ENCODE results near the gene SYNGR3. TPM values are rescaled to one million over a fixed set of nuclear protein-coding genes. Genes with fewer than 3 reads are reported as not detected.
A peak's percentile ranks its signal among the peaks of the same experiment; 100 is the strongest.
"Not testable (repeated sequence)": the region's sequence is repeated elsewhere in the genome, so short reads cannot be mapped to it uniquely, and the experiment has no call there.

Gene SYNGR3
- total RNA-seq, 1 experiment from 2014 or later = 21.8 TPM

DNA sequence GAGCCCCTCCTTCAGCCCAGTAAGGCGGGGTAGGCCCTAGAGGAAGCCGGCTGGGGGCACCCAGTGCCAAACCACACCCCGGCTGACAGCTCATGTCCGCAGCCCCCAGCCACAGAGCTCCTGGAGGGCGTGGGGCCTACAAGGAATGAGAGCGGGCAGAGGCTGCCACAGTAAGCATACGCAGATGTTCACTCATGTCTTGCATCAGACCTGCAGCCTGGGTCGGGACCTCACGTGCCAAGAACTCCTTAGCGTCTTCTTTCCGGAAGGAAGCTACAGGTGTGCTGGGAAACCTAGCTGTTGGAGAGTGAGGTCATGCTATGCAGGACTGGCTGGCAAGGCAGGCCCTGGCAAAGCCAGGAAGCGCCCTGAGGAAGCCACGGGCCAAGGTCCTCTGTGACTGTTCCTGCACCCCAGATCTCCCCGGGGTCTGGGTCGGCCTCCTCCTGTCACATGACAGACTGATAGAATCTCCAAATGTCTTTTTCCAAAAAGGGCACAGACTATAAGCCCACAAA, 18.3 kb downstream of the SYNGR3 start:
- peak; percentile 77 for DNase-seq (ENCODE audit: low spot score)

DNA sequence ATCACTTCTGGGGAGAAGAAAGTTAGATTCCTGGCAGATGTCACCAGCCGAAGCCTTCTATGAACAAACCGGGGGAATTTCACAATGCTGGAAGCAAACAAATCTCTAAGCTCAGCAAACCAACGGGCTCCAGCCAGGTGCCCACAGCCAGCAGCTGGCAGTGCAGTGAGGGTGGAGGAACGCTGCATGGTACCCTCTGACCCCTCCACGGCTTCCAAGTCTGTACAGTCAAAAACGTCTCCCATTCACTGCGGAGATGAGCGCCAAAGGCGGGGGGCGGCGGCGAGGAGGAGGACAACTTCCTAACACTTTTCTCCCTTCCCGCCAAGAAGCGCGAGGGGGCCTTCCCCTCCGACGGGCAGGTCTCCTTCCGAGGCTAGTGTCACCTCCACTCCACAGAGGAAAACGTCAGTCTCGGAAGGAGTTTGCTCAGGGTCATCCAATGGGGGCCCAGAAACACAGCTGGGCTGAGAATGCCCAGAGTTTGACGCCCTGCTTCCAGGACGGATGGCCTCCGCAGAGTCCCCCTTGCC, 18.9 kb downstream of the SYNGR3 start:
- DNase-seq (ENCODE audit: low spot score) = no peak

DNA sequence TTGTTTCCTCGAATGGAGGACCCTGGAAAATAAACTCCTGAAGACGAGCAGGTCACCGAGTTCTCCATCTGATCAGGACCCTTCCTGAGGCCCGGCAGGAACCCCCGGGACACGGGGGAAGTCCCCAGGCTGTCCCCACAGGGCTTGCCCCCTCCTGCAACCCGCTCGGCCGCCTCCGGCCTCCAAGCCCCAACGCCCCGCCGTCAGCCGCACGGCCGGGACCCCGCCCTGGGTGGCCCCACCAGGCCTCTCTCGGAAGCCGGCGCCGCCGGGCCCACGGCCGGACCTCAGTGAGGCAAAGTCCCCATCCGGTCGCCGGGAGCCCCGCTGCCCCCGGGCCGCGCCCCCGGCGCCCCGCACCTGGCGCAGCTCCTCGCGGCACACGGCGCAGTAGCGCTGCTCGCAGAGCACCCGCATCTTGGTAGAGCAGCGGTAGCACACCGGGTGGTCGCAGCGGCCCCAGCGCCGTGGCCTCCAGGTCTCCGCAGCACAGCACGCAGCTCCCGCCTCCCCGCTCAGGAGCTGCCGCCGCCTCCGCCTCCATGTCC, 19.5 kb downstream of the SYNGR3 start:
- DNase-seq (ENCODE audit: low spot score) = no peak

DNA sequence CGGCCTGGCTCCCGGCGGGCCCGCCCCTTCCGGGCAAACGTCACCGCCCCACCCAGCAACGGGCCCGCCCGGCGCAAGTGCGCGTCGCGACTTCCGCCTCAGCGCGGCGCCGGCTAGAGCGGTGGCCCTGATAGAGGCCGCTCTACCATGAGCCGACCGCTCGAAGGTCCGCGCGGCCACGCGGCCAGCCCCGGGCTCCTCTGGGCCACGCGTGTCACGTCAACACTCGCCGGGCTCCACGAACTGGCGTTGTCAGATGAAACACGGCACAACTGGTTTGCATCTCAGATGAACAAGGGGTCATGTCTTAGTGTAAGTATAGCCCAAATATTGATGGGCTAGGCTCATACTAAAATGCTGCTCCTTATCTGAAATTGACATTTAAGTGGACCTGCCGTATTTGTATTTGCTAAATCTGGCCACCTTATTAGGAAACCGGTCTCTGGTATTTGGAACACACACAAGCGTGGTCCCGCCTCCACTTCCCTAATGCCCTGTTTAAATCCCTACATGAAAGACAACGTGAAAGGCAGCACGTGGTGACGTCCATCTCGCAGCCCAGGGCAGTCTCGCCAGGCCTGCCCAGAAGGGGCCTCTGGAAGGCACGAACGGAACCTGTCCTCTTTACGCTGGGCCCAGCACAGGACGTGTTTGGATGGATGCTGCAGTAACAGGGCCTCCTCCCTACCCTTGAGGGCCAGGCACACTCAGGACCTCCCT, 20.2 kb downstream of the SYNGR3 start, which contains the start of gene ZNF598:
Gene ZNF598, minus strand, starts transcription at position 31 of the 720 bp plus-strand sequence.
- DNase-seq (ENCODE audit: low spot score) = peak; percentile 61

DNA sequence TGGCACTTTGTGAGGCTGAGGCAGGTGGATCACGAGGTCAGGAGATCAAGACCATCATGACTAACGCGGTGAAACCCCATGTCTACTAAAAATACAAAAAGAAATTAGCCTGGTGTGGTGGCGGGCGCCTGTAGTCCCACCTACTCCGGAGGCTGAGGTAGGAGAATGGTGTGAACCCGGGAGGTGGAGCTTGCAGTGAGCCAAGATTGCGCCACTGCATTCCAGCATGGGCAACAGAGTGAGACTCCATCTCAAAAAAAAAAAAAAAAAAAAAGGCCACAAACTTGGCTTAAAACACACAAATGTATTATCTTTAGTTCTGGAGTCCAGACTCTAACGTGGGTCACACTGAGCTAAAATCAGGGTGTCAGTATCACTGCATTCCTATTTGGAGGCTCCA, 22.0 kb downstream of the SYNGR3 start:
- not testable (repeated sequence) for DNase-seq (ENCODE audit: low spot score)

DNA sequence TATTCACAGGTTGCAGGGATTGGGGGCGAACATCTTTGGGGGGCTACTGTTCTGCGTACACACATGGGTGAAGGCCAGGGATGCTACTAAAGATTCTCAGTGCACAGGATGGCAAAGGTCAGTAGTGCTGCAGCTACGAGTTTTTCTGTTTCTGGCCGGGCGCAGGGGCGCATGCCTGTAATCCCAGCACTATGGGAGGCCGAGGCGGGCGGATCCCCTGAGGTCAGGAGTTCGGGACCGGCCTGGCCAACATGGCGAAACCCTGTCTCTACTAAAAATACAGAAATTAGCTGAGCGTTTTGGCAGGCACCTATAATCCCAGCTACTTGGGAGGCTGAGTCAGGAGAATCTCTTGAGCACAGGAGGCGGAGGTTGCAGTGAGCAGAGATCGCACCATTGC, 23.8 kb downstream of the SYNGR3 start:
- no peak for DNase-seq (ENCODE audit: low spot score)

DNA sequence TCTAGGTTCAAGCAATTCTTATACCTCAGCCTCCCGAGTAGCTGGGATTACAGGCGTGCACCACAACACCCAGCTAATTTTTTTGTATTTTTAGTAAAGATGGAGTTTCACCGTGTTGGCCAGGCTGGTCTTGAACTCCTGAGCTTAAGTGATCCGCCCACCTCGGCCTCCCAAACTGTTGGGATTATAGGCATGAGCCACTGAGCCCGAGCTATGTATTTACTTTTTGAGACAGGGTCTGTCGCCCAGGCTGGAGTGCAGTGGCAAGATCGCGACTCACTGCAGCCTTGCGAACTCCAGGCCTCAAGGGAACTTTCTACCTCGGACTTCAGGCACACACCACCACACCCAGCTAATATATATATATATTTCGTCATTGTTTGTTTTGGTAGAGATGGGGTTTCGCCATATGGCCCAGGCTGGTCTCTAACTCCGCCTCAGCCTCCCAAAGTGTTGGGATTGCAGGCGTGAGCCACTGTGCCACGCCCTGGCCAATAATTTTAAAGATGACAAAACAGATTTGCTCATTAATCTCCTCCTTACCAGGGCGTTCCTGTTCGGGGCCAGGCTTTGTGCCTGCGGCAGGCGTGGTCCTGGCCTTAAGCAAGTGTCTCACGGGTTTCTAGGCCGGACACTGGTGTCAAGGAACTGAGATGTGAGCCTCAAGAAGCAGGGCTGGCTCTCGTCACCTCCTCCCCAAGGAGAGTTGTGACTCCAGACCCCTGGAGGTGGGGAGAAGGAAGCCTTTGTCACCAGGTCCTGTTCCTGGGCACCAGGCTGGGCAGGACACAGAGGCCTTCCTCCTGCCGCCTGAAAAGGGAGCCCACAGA, 25.6 kb downstream of the SYNGR3 start:
- peak; percentile 92 for DNase-seq (ENCODE audit: low spot score)

DNA sequence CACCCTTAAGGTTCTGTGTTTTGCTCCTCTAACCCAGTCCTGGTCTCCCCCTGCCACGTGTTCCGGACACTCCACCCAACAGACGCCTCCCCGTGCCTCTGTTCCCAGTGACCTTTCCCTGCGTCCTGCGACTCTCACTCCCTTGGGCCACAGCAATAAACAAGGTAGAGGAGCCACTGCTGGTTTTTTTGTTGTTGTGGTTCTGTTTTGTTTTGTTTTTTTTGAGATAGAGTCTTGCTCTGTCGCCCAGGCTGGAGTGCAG, 26.1 kb downstream of the SYNGR3 start:
- DNase-seq (ENCODE audit: low spot score) = no peak

DNA sequence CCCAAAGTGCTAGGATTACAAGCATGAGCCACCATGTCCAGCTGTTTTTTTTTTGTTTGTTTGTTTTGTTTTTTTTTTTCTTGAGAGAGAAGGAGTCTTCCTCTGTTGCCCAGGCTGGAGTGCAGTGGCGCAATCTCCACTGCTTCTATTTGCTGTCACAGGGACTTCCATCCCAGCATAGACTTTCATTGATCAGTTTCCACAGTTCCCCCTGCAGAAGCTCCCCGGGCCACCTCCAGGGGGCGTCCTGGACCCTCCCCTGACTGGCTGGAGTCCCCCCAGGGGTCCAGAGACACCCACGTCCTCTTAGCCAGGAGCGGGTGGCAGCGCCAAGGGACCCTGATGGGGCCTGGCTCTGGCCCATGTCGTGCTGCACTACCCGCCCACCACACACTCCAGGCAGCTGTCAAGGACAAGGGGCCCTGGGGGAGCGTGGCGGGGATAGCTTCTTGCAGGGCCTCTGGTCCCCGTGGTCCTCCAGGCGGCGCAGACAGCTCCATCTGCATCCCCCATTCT, 26.7 kb downstream of the SYNGR3 start:
- DNase-seq (ENCODE audit: low spot score) = no peak

DNA sequence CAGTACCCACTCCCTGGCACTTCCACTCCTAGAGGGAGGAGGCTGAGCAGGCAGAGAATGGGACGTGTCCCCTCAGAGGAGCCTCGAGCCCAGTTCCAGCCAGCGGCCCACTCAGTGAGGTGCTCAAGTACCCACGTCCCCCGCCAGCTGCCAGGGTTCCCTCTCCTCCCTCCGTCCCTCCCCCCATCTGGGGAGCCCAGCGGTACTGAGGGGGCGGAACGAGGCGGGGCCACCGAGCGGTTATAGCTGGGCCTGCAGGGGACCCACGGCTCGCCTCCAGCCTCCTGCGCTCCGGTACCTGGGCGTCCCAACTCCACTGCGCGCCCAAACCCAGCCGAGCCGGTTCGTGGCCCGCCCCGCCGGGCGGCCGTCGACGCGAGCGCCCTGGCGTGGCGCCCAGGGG, 29.7 kb downstream of the SYNGR3 start, which contains the start of gene NPW:
Gene NPW, plus strand, starts transcription at position 268 of the 403 bp plus-strand sequence.
- DNase-seq (ENCODE audit: low spot score) = no peak

DNA sequence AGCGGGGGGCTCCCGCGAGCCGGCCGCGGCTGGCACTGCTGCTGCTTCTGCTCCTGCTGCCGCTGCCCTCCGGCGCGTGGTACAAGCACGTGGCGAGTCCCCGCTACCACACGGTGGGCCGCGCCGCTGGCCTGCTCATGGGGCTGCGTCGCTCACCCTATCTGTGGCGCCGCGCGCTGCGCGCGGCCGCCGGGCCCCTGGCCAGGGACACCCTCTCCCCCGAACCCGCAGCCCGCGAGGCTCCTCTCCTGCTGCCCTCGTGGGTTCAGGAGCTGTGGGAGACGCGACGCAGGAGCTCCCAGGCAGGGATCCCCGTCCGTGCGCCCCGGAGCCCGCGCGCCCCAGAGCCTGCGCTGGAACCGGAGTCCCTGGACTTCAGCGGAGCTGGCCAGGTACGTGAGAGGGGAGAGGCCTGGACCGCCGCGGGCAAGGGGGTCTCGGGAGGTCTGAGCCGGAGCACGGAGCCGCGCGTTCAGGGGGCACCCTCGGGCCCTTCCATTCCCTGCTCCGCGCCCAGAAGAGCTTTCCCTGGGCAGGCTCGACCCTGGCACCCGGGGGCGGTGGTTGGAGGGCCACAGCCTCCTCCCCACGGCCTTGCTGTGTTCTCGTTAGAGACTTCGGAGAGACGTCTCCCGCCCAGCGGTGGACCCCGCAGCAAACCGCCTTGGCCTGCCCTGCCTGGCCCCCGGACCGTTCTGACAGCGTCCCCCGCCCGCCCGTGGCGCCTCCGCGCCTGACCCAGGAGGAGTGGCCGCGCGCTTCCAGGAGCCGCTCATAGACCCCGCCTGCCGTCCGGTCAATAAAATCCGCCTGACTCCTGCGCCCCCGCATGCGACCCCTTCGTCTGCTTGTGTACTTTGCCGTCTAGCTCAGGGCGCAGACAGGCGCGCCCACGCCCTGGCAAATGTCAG, 30.4 kb downstream of the SYNGR3 start:
- no peak for DNase-seq (ENCODE audit: low spot score)

DNA sequence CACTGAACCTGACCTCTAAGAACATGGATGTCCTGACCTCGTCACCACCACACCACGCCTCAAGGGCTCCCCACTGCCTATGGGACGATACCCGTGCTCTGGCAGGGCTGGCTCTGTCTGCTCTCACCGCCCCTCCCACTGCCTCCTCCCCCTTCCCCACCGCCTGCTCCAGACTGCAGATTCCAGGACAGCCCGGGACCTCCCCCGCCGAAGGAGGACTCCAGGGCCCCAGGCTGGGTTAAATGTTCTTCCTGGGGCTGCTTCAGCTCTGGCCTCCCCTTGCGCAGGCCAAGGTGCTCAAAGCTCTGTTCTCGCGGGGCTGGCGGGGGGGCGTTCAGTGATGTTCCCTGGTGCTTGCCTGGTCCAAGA, 32.9 kb downstream of the SYNGR3 start:
- DNase-seq (ENCODE audit: low spot score) = no peak

DNA sequence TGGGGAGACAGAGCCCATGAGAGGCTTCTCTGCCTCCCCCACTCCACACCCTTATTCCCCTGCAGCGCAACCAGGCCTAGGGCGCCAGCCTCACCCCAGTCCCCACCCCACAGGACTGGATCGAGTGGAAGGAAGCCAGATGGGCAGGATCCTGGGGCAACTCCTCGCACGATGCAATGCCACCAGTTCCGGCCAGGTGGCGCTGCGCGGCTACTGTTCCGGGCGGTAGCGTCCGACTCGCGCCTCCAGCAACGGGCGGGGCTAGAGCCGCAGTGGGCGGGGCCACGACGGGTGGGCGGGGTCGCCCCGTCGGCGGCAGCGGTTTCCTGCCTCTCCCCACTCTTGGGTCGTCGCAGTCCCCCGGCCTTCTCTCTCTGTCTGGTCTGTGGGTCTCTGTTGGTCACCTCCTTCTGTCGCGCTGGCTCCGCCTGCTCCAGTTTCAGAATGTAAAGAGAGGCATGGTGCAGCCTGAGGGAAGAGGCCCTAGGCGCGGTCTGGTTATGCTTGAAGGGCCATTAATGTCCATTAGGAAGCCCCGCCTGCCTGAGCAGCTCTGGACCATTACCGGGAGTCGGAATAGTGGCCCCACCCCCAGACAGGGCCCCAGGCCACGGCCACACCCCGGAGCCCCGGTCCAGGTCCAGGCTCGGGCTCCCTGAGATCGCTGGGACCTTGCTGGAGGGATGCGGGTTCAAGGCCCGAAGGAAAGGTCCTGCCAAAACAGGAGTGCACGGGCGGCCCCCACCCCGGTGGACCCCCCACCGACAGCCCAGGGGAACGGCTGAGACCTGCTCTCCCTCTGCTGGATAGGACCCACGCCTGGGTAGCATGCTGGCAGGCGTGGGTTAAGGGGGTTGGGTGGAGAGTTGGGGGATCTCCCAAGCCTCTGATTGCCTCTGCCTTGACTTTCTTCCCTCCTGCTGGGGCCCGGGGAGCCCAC, 33.6 kb downstream of the SYNGR3 start:
- DNase-seq (ENCODE audit: low spot score) = peak; percentile 90

DNA sequence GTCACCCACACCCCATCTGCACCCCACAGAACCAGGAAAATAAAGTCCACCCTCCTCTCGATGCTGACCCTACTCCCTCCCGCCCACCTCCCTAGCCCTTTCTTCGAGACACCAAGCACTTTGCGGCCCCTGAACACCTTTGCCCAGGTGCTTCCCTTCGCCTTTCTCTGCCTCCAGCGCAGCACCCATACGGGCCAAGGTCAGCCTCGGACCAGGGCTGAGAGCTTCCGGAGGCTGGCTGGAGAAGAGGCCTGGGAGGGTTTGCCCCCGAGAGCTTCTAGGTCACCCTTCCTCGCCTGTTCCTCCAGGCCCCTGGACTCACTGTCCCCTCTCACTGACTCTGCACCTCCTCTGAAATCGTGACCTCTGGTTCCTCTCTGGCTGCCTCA, 34.3 kb downstream of the SYNGR3 start:
- no peak for DNase-seq (ENCODE audit: low spot score)

DNA sequence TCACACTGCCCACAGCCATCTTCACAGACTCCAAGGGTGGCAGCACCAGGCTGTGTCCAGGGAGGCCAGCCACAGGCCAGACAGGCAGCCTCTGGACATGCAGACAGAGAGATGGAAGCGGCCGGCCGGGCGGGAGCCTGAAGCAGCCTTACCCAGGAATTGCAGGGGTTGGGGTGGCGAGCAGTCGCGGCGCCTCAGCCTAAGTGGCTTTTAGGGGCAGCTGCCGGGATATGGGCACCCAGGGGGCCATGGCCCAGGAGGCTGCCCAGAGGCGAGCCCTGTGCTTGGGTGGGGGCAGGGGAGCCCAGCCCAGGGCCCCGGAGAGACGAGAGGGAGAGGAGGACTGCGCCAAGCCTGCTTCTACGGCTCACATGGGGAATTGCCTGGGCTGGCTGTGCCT, 35.5 kb downstream of the SYNGR3 start:
- DNase-seq (ENCODE audit: low spot score) = no peak

DNA sequence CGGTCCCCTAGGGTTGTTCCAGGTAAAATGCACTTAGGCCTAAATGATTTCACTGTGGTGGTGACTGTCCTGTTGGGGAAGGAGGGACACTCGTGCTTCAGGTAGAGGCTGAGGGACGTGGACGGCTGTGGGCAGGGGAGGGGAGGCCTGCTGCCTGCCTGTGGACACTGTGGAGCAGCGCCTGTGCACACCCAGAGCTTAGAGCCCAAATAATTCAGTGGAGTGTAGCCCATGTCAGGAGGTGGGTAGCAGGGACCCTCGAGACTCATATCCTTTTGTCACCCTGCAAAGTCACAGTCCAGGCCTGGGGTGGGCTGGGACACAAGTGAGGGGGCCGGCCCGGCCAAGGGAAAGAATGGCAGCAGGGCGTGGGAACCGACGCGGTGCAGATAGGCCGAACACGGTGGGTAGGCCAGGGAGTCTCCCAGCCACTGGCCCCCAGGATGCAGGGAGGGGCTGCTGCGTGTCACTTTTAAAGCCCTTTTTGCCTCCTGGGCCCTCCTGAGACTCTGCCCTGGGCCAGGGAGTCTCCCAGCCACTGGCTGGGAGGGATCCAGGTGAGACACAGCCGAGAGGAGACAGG, 36.2 kb downstream of the SYNGR3 start:
- DNase-seq (ENCODE audit: low spot score) = no peak

DNA sequence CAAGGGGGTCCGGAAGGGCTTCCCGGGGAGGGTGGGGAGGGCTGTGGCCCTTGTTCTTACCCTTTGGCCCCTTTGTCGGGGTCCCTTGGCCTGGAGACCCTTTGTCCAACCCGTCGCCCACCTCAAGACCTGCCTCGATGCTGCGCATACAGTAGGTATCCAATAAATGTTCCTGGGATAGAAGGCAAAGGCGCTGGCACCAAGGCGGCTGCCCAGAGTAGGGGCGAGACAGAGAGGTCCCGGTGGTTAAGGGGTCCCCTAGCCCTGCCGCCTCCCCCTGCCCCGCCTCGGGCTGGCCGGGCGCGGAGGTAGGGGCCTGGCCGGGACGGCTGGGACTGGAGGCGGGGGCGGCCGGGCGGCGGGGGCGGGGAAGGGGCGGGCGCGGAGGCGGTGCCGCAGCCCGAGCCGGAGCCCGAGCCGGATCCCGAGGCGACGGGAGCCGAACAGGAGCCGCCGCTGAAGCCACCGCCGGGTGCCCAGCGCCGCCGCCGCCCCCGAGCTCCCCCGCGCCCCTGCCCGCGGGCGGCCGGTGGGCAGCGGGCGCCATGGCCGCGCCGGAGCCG, 36.8 kb downstream of the SYNGR3 start, which contains the start of gene NHERF2:
Gene NHERF2, plus strand, starts transcription at position 442 of the 563 bp plus-strand sequence. Its CDS starts 104 bp downstream, at position 546.
- no peak for DNase-seq (ENCODE audit: low spot score)

DNA sequence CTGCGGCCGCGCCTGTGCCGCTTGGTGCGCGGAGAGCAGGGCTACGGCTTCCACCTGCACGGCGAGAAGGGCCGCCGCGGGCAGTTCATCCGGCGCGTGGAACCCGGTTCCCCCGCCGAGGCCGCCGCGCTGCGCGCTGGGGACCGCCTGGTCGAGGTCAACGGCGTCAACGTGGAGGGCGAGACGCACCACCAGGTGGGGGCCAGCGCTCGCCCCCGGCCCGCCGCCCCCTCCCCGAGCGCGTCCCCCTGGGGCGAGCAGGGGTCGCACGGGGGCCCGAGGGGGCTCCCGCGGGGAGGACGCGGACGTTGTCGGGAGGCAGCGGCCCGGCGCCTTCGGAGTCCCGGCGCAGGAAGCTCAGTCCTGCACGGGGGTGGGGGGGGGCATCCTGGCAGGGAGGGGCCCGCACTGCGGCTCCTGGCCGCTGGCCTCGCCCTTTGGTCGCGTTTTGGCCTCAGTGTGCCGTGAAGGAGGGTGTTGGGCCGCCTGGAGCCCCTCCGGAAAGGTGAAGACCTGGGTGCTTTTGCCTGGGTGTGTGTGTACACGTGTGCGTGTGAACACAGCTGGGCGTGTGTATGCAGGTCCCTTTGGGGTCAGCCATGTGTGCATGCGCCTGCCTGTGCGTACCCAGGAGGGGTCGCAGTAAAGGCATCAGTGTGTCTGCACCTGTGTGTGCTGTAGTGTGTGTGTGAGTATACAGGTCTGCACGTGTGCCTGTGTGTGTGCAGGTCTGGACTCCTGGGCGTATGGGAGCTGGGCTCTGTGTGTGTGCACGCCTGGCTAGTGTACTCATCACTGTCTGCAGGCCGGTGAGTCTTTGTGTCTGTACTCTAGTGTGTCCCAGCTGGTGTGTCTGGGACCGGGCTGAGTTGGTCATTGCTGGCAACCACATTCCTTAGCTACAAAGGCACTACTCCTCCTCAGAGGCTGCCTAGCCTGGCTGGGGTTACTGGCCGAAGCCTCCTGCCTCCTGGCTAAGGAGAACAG, 37.5 kb downstream of the SYNGR3 start:
- DNase-seq (ENCODE audit: low spot score) = no peak

Data from A172 (cell line).